Measurements from ENCODE around the gene A1BG. TPM values are rescaled to one million over a fixed set of nuclear protein-coding genes. Genes with fewer than 3 reads are reported as not detected.

A1BG gene
- polyA plus RNA-seq, 2 of the 4 experiments (the other 2 are of a cell fraction): 2.5 to 9.5 TPM

DNA sequence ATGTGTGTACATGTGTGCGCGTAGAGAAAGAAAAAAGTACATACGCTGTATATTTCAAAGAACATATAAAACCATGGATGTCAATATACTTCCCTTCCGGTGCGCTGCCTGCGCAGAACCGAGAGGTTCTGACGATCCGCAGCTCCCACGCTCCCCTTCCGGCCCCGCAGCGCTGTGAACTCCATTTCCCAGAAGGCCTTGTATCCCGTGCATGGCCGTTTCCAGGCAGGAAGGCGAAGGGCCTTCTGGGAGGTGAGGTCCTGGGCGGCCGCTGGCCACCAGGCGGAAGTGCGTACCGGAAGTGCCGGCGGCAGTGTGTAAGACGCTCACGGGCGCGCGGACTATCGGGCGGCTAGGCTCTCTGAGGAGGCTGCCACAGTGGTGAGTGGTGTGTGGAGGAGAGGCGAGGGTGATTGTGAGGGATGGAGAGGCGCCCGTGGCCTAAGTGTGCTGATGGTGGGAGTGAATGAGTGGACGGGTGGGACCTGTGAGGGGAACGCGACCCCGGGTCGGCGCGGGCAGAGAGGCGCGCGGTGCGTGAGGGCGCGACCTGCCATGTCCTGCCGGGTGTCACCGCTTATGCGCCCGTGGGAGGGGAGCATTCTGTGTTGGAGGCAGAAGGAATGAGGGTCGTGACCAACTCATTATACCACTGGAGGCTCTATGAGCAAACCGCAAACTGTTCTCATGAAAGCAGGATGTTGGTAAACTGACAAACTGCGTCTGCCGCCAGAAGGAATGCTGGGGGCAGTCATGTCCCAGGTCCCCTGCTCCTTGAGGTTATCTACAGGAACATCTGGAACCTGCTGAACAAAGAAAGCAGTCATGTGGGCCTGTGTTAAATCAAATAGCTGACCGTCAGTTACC lies 48.0 kb downstream of the A1BG start, which contains the start of gene ERVK3-1:
Gene ERVK3-1 (plus strand): TSS at position 313 of the 867 bp plus-strand sequence. CDS start 6,792 bp downstream, outside the sequence.
- peak within 1 kb of the TSS; percentile 77 to 89 for H3K27ac ChIP-seq
- peak within 1 kb of the TSS; percentile 83 for H3K4me2 ChIP-seq
- ChIA-PET CTCF (interaction anchor here (0.6 to 1.1 kb wide), 3 partner anchors 22 to 978 kb away, joined by 3 read pairs; partner anchors contain the start of gene ZSCAN22), POLR2A (interaction anchor here (0.6 to 2.3 kb wide), 9 partner anchors 9 to 214 kb away, joined by 3 to 22 read pairs (median 5); partner anchors contain the start of genes ZBTB45, ZNF274, ZNF497 and ZSCAN22)
- 1% methylated on average over 55 of the region's 55 CpGs for WGBS (ENCODE audit: missing lambda C conversion rate)
- peak; percentile 96 for FAIRE-seq
- H3K9me3 ChIP-seq: peaks cover 66% of the 10 kb centered on the region
- peak; percentile 99 for DNase-seq (ENCODE audit: low read depth in 1 of 2, low spot score in 1 of 2)
- peak within 1 kb of the TSS; percentile 72 for H3K4me3 ChIP-seq
- ATAC-seq: peak; percentile 100
- H3K4me1 ChIP-seq: 0 out of 3 replicates have a peak, but pooled peaks cover 4% of the 10 kb centered on the region
- TF ChIP-seq TFCP2L1 (CRISPR knock-in tag; IDR thresholded peaks at IDR 0.05): no peak
- TF ChIP-seq NPAS2 (CRISPR knock-in tag; IDR thresholded peaks at IDR 0.05; ENCODE audit: borderline replicate concordance): no peak
- TF ChIP-seq, protein P1, sequence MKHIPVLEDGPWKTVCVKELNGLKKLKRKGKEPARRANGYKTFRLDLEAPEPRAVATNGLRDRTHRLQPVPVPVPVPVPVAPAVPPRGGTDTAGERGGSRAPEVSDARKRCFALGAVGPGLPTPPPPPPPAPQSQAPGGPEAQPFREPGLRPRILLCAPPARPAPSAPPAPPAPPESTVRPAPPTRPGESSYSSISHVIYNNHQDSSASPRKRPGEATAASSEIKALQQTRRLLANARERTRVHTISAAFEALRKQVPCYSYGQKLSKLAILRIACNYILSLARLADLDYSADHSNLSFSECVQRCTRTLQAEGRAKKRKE (CRISPR knock-in tag; IDR thresholded peaks at IDR 0.05; ENCODE audit: low read depth): no peak
- TF ChIP-seq SREBF2 (IDR thresholded peaks at IDR 0.05): no peak
- TF ChIP-seq, protein P2, sequence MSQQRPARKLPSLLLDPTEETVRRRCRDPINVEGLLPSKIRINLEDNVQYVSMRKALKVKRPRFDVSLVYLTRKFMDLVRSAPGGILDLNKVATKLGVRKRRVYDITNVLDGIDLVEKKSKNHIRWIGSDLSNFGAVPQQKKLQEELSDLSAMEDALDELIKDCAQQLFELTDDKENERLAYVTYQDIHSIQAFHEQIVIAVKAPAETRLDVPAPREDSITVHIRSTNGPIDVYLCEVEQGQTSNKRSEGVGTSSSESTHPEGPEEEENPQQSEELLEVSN (IDR thresholded peaks at IDR 0.05; ENCODE audit: borderline replicate concordance, low read depth): 0 out of 2 replicates have a peak, but pooled peaks have one; percentile 49
- TF ChIP-seq, protein P3, sequence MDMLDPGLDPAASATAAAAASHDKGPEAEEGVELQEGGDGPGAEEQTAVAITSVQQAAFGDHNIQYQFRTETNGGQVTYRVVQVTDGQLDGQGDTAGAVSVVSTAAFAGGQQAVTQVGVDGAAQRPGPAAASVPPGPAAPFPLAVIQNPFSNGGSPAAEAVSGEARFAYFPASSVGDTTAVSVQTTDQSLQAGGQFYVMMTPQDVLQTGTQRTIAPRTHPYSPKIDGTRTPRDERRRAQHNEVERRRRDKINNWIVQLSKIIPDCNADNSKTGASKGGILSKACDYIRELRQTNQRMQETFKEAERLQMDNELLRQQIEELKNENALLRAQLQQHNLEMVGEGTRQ (IDR thresholded peaks at IDR 0.05): no peak
- TF ChIP-seq ZNF302 (CRISPR knock-in tag; IDR thresholded peaks at IDR 0.05): no peak
- TF ChIP-seq RCOR1 (IDR thresholded peaks at IDR 0.05; ENCODE audit: low read depth, low read length): no peak
- TF ChIP-seq TP53 (CRISPR knock-in tag; IDR thresholded peaks at IDR 0.05): no peak
- peak; percentile 88 for TF ChIP-seq PHF8 (IDR thresholded peaks at IDR 0.05; ENCODE audit: borderline replicate concordance, low read depth)
- TF ChIP-seq, protein P4, sequence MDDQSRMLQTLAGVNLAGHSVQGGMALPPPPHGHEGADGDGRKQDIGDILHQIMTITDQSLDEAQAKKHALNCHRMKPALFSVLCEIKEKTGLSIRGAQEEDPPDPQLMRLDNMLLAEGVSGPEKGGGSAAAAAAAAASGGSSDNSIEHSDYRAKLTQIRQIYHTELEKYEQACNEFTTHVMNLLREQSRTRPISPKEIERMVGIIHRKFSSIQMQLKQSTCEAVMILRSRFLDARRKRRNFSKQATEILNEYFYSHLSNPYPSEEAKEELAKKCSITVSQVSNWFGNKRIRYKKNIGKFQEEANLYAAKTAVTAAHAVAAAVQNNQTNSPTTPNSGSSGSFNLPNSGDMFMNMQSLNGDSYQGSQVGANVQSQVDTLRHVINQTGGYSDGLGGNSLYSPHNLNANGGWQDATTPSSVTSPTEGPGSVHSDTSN (IDR thresholded peaks at IDR 0.05): no peak
- no peak for TF ChIP-seq CHD4 (IDR thresholded peaks at IDR 0.05; ENCODE audit: borderline replicate concordance)
- TF ChIP-seq POLR2AphosphoS2 (conservative IDR thresholded peaks at IDR 0.05; ENCODE audit: low read length): no peak
- TF ChIP-seq NFE2L2 (conservative IDR thresholded peaks at IDR 0.05; ENCODE audit: low read length): no peak
- no peak for TF ChIP-seq FOSL2 (IDR thresholded peaks at IDR 0.05)
- TF ChIP-seq FOSL2 (CRISPR knock-in tag; IDR thresholded peaks at IDR 0.05): no peak
- no peak for TF ChIP-seq MAFK (IDR thresholded peaks at IDR 0.05; ENCODE audit: partially characterized antibody)
- no peak for TF ChIP-seq JUNB (IDR thresholded peaks at IDR 0.05)
- TF ChIP-seq, protein P5, sequence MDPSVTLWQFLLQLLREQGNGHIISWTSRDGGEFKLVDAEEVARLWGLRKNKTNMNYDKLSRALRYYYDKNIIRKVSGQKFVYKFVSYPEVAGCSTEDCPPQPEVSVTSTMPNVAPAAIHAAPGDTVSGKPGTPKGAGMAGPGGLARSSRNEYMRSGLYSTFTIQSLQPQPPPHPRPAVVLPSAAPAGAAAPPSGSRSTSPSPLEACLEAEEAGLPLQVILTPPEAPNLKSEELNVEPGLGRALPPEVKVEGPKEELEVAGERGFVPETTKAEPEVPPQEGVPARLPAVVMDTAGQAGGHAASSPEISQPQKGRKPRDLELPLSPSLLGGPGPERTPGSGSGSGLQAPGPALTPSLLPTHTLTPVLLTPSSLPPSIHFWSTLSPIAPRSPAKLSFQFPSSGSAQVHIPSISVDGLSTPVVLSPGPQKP (IDR thresholded peaks at IDR 0.05; ENCODE audit: low read depth, low read length): peak; percentile 90; the same call in 1 of the 2 replicates
- TF ChIP-seq CEBPB (IDR thresholded peaks at IDR 0.05): no peak
- TF ChIP-seq, protein P6, sequence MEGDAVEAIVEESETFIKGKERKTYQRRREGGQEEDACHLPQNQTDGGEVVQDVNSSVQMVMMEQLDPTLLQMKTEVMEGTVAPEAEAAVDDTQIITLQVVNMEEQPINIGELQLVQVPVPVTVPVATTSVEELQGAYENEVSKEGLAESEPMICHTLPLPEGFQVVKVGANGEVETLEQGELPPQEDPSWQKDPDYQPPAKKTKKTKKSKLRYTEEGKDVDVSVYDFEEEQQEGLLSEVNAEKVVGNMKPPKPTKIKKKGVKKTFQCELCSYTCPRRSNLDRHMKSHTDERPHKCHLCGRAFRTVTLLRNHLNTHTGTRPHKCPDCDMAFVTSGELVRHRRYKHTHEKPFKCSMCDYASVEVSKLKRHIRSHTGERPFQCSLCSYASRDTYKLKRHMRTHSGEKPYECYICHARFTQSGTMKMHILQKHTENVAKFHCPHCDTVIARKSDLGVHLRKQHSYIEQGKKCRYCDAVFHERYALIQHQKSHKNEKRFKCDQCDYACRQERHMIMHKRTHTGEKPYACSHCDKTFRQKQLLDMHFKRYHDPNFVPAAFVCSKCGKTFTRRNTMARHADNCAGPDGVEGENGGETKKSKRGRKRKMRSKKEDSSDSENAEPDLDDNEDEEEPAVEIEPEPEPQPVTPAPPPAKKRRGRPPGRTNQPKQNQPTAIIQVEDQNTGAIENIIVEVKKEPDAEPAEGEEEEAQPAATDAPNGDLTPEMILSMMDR (IDR thresholded peaks at IDR 0.05): no peak
- peak; percentile 47; the same call in 1 of the 2 replicates for TF ChIP-seq KDM5A (IDR thresholded peaks at IDR 0.05)
- TF ChIP-seq SMC3 (IDR thresholded peaks at IDR 0.05): no peak; the same call in 2 of the 3 replicates
- TF ChIP-seq RNF2 (IDR thresholded peaks at IDR 0.05; ENCODE audit: borderline replicate concordance, low read depth): no peak
- TF ChIP-seq FOXS1 (CRISPR knock-in tag; IDR thresholded peaks at IDR 0.05): no peak
- no peak for TF ChIP-seq EHMT2 (IDR thresholded peaks at IDR 0.05; ENCODE audit: low read depth)
- TF ChIP-seq CBX2 (IDR thresholded peaks at IDR 0.05; ENCODE audit: borderline replicate concordance, low read depth): no peak
- TF ChIP-seq, protein P7, sequence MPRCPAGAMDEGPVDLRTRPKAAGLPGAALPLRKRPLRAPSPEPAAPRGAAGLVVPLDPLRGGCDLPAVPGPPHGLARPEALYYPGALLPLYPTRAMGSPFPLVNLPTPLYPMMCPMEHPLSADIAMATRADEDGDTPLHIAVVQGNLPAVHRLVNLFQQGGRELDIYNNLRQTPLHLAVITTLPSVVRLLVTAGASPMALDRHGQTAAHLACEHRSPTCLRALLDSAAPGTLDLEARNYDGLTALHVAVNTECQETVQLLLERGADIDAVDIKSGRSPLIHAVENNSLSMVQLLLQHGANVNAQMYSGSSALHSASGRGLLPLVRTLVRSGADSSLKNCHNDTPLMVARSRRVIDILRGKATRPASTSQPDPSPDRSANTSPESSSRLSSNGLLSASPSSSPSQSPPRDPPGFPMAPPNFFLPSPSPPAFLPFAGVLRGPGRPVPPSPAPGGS (IDR thresholded peaks at IDR 0.05): peak; percentile 79; the same call in 1 of the 3 replicates
- TF ChIP-seq ESRRA (IDR thresholded peaks at IDR 0.05; ENCODE audit: borderline replicate concordance, low read length): no peak
- TF ChIP-seq HOXB13 (CRISPR knock-in tag; IDR thresholded peaks at IDR 0.05; ENCODE audit: low read depth): no peak
- no peak for TF ChIP-seq CHD2 (IDR thresholded peaks at IDR 0.05; ENCODE audit: low read length, partially characterized antibody)
- no peak for TF ChIP-seq HEYL (CRISPR knock-in tag; IDR thresholded peaks at IDR 0.05)
- no peak for TF ChIP-seq ZC3H11A (IDR thresholded peaks at IDR 0.05)
